LNCAP (cell line): ENCODE results near the gene PNRC2.

Source experiments
- TF ChIP-seq, protein P1 (sequence below): fragments of 450-650 bp; IDR thresholded peaks from 2 replicates; pipeline ENCODE4 v1.5.1; 2017; ENCODE audit warnings: mild to moderate bottlenecking

The PNRC2 gene, protein sequence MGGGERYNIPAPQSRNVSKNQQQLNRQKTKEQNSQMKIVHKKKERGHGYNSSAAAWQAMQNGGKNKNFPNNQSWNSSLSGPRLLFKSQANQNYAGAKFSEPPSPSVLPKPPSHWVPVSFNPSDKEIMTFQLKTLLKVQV

DNA sequence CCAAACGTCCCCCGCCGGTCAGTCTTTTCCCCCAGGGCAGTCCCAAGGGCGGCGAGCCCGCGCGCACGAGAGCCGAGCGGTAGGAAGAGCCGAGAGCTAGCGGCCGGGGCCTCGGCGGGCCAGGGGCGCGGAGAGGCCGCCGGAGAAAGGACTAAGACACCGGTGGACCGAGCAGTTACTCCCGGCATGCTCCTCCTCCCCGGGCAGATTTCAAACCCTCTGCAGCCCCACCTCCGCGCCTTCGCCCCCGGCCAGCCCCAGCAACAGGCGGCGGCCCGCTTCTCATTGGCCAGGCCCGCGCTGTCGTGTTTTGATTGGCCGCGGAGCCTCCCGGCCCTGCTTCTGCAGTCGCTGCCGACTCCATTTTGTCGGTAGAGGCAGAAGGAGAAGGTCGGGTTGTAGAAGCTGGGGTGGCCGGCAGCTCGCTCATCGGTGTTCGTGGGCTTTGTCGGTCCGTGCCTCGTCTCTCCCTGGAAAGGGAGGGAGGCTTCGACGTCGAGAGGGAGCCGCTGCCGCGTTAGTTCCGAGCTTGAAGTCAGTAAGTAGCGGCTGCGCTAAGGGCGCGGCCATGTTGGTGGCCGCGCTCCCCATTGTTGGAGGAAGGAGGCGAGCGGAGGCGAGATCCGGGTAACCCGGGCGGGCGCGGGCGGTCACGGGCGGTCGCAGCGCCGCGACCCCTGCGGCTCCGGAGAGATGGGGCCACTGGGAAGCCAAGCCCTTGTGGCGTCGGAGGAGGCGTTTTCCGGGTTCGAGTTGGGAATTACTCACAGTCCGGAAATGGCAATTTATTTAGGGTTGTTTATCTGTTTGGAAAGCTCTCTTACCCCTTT lies at the start of gene PNRC2:
Gene PNRC2 (plus strand): TSS at position 368 of the 830 bp plus-strand sequence. CDS start 1,630 bp downstream, outside the sequence.
- TF ChIP-seq, protein P1, sequence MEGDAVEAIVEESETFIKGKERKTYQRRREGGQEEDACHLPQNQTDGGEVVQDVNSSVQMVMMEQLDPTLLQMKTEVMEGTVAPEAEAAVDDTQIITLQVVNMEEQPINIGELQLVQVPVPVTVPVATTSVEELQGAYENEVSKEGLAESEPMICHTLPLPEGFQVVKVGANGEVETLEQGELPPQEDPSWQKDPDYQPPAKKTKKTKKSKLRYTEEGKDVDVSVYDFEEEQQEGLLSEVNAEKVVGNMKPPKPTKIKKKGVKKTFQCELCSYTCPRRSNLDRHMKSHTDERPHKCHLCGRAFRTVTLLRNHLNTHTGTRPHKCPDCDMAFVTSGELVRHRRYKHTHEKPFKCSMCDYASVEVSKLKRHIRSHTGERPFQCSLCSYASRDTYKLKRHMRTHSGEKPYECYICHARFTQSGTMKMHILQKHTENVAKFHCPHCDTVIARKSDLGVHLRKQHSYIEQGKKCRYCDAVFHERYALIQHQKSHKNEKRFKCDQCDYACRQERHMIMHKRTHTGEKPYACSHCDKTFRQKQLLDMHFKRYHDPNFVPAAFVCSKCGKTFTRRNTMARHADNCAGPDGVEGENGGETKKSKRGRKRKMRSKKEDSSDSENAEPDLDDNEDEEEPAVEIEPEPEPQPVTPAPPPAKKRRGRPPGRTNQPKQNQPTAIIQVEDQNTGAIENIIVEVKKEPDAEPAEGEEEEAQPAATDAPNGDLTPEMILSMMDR = no peak

DNA sequence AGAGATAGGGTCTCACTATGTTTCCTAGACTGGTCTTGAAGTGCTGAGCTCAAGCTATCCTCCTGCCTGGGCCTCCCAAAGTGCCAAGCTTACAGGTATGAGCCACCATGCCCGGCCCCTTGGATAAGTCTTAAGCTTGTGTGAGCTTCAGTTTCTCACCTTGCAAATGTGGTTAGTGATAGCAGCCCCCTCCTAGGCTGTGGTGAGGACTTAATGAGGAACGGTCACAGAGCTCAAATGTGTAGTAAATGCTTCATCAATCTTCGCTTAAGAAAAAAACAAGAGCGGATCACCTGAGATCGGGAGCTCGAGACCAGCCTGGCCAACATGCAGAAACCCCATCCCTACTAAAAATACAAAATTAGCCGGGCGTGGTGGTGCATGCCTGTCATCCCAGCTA lies 49.5 kb upstream of the PNRC2 start:
- TF ChIP-seq, protein P1 = no peak

DNA sequence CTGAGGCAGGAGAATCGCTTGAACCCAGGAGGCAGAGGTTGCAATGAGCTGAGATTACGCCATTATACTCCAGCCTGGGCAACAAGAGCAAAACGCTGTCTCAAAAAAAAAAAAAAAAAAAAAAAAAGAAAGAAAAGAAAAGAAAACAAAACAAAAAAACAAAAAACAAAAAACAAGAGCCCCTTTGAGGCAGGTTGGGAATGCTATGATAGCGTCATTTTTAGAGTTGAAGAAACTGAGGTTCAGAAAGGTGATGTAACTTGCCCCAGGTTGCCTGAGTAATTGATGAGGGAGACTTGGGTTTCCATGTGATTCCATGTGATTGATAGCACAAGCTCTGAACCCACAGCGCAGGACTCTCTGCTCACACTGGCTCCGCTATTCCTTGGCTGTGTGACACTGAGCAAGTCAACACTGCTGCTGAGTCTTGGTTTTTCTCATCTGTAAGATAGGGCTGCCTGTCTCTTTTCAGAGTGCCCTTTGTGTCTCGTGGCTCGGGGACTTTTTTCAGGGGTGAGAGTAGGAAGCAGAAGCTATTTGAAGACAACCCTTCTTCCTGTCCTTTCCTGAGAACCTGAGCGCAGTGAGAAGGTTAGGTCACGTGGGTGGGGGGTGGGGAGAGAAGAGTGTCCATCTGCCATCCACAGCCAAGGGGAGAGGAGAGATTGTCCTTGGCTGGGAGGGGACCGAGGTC lies 48.9 kb upstream of the PNRC2 start:
- TF ChIP-seq, protein P1 = no peak

DNA sequence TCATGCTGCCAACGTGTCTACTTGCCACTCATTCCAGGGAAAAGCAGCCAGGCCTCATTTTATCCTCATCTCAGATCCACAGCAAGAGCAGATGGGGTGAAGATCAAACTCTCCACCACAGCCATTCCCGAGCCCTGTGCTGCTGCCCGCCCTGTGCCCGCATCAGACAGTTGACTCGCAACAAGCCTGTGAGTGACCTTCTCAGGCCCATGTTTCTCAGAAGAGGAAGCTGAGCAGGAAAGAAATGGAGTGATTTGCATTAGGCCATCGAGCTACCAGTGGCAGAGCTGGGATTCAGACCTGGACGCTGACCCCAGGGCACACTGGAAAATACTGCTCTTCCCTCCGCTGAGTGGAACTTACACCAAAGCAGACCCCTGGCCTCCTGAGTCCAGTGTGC lies 47.7 kb upstream of the PNRC2 start:
- TF ChIP-seq, protein P1 = no peak

DNA sequence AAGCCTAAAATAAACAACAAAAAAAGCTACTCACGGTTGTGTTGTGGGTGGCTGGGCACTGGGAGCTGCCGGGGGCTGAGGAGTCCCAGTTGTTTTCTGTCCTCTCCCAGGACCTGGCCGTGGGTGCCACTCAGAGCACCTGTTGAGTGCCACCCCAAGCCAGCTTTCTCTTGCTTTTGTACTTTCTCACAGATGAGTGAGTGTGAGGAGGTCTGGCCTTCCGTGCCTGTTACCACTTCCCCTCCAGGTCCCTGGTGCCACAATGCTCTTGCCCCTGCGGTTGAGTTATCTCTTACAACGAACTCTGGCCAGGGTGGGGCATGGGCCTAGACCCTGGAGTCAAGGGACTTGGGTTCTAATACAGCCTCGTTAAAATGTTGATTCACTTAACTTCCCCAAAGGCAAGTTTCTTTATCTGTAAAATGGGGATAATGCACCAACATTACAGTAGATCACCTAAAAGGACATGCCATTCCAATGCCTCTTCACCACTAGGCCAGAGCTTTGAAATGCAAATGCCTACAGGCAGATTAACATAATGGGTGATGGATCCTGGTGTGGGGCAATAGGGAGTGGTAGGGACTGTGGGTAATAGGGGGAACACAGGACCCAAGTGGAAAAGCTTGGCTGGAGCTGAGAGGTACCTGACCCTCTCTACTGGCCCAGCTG lies 46.3 kb upstream of the PNRC2 start, which contains the start of gene CNR2:
Gene CNR2 (minus strand): TSS at position 151 of the 669 bp plus-strand sequence. CDS start 37,745 bp downstream, outside the sequence.
- TF ChIP-seq, protein P1 = no peak

DNA sequence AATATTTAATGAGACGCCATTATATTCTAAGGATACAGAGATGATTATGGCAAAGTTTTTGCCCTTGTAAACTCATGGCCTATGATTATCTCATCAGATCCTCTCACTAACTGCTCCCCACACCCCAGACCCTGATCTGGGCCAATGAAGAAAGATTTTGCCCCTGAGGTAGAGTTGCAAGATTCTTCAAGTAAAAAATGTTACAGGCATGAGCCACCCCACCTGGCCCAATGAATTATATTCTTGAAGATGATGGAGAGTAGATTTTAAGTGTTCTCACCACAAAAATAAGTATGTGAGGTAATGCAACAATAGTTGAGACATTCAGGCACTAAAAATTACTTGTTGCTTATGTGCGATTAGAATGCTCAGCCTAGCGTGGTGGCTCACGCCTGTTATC lies 44.7 kb upstream of the PNRC2 start:
- TF ChIP-seq, protein P1 = no peak

DNA sequence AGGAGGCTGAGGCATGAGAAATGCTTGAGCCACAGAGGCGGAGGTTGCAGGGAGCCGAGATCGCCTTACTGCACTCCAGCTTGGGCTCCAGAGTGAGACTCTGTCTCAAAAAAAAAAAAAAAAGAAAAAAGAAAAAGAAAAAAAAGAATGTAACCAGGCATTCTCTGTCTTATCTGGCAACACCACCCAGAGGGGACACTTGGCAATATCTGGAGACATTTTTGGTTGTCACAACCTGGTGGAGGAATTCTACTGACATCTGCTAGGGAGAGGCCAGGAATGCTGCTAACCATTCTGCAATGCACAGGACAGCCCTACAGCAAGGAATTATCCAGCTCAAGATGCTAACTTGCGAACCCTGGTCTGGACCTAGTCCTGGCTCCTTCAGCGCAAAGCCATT lies 44.2 kb upstream of the PNRC2 start:
- TF ChIP-seq, protein P1 = no peak
